HG03139 (cell line): ENCODE measurements around the gene RARG.
A peak's percentile ranks its signal among the peaks of the same experiment; 100 is the strongest.

Experiments used
- ATAC-seq: cut with Tn5 transposase; IDR thresholded peaks from one replicate; pipeline ENCODE4 v1.9.1; 2021; ENCODE audit not compliant: unreplicated experiment

Gene RARG

GRCh38 chr12:53231921-53232645 lies at the start of gene RARG:
RARG (minus strand) TSS chr12:53232209; CDS start chr12:53227545, 4,664 bp downstream.
- ATAC-seq: no peak

- no peak for ATAC-seq
Observed at GRCh38 chr12:53279888-53280498, 48.0 kb upstream of the RARG start.

DNA sequence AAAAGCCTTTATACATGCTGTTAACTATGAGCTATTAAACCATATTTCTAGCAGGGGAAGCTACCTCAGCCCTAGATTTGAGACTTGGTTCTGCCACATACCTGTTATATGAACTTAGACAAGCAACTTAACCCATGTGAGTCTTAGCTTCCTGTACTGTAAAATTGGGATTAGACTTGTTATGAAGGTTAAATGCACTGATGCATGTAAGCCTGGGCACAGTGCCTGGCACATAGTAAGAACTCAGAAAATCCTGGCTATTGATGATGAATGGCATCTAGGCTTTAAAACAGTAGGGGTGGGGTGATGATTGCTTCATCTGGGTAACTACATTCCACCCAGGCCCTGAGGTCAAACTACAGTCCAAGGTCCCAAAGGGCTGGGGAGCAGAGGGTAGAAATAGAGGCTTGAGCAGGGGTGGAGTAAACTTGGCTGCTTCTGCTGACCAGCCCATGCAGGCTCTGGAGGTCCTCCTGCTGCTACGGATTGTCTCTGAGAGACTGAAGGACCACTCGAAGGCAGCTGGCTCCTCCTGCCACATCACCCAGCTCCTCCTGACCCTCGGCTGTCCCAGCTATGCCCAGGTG lies 47.4 kb upstream of the RARG start:
- ATAC-seq: no peak

GRCh38 chr12:53277981-53278380 lies 46.0 kb upstream of the RARG start:
- no peak for ATAC-seq

DNA sequence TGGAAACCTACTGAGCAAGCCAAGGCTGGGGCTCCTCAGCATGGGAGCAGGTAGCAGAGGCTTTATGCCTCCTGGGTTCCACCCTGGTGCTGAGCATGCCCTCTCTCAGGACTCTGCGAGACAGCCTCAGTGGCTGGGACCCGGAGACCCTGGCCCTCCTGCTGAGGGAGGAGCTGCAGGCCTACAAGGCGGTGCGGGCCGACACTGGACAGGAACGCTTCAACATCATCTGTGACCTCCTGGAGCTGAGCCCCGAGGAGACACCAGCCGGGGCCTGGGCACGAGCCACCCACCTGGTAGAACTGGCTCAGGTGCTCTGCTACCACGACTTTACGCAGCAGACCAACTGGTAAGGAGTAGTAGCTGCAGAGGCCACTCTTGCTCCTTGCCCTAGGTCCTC lies 44.5 kb upstream of the RARG start:
- ATAC-seq: no peak

GRCh38 chr12:53274445-53274844 lies 42.4 kb upstream of the RARG start:
- no peak for ATAC-seq

DNA sequence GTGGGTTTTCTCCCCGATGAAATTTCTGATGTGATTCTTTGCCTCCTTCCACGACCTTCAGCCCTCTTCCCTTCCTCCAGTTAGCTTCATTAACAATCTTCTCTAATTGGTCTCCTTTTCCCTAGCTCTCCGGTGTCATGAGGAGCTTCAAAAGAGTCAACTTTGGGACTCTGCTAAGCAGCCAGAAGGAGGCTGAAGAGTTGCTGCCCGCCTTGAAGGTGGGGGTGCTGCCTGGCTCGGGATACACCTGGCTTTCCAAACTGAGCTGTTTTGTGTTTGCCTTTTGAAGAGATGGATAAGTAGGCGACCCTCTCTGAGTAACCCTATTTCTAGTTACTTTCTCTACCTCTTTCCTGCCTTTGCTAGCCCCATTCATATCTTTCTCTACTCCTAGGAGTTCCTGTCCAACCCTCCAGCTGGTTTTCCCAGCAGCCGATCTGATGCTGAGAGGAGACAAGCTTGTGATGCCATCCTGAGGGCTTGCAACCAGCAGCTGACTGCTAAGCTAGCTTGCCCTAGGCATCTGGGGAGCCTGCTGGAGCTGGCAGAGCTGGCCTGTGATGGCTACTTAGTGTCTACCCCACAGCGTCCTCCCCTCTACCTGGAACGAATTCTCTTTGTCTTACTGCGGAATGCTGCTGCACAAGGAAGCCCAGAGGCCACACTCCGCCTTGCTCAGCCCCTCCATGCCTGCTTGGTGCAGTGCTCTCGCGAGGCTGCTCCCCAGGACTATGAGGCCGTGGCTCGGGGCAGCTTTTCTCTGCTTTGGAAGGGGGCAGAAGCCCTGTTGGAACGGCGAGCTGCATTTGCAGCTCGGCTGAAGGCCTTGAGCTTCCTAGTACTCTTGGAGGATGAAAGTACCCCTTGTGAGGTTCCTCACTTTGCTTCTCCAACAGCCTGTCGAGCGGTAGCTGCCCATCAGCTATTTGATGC lies 36.9 kb upstream of the RARG start:
- ATAC-seq: no peak

- ATAC-seq: peak; percentile 66
Observed at GRCh38 chr12:53267999-53268629, 36.1 kb upstream of the RARG start, which contains the start of gene ESPL1. ESPL1 (plus strand) TSS chr12:53268299; CDS start chr12:53268767, 468 bp downstream.

DNA sequence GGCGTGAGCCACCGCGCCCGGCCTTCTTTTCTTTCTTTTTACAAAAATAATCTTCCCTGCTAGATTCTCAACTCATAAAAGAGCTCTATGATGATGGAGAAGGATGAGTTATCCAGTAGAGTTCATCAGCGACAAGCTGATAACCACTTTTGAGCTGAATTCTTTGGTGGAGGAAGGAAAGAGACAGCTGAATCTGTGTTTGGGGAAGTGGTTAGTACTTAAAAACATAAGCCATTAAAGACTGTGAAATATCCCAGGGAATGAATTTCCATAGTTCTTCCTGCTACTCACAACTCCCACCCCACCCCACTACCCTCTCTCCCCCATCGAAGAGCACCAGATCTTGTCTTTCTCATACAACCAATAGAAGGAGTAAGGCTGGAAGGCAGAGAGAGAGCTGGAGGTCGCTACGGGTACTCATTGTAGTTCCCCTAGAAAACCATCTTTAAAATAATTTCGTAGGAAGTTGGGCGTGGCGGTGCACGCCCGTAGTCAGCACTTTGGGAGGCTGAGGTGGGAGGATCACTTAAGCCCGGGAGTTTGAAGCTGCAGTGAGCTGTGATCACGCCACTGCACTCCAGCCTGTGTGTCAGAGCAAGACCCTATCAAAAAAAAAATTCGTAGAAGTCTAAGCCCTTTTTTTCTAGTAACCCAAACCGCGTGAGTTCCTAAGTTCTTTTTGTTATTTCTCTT lies 35.4 kb upstream of the RARG start:
- ATAC-seq: no peak

DNA sequence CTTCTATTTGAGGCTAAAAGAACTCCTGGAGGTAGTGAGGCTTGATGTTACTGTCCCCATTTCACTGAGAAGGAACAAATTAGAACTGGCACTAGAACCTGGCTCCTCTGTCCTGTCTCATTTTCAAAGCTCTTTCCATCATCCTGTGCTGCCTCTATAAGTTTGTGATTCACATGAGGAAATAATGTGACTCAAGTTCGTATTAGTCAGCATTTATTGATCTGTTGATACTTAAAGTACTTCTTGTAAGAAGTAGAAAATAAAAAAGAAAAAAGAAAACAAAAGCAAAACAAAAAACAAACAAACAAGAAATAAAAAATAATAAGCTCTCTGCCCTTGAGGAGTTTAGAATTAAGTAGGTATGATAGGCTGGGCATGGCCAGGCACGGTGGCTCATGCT lies 33.8 kb upstream of the RARG start:
- ATAC-seq: no peak

GRCh38 chr12:53259891-53260290 lies 27.9 kb upstream of the RARG start:
- no peak for ATAC-seq

GRCh38 chr12:53258541-53259539 lies 26.8 kb upstream of the RARG start:
- no peak for ATAC-seq

- no peak for ATAC-seq
Observed at GRCh38 chr12:53255996-53256395, 24.0 kb upstream of the RARG start.

DNA sequence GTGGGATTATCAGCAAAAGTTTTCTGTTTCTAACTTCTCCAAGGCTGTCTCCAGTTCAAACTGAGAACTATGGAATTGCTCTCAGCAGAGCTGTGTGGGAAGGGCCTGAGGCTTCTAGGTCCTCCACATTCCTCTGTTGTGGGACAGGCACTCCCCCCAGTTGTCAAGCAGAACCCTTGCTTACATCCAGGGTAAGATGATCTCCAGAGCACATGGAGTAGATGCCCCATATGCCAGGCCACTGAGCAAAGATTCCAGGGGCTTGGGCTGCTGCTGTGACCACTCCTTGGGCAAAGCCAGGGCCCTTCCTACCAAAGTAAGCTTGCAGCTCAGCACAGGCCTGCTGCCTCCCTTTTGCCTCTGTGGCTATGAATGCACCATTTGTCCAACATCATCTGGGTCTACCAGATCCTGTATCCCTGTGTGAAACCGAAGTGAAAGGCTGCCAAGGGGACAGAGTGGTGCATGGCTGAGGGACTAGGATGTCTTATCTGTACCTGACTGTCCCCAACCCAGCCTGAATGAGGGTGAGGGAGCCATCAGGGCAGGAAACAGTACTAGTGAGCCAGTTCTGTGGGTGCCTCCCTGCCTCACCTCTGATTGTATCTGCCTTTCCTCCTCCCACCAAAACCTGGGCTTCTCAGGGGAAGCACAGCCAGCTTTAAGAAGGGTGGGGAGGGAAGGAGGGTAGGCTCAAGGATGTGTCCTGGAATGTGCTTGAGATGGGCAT lies 23.0 kb upstream of the RARG start:
- ATAC-seq: no peak

DNA sequence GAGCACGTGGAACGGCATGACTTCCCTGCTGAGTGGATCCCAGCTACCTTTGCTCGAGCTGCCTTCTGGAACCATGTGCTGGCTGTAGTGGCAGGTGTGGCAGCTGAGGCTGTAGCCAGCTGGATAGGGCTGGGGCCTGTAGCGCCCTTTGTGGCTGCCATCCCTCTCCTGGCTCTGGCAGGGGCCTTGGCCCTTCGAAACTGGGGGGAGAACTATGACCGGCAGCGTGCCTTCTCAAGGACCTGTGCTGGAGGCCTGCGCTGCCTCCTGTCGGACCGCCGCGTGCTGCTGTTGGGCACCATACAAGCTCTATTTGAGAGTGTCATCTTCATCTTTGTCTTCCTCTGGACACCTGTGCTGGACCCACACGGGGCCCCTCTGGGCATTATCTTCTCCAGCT lies 21.3 kb upstream of the RARG start:
- ATAC-seq: no peak

- no peak for ATAC-seq
Observed at GRCh38 chr12:53252349-53252916, 20.4 kb upstream of the RARG start.

GRCh38 chr12:53251477-53252348 lies 19.7 kb upstream of the RARG start:
- peak; percentile 69 for ATAC-seq
